Measurements from ENCODE around the gene CHST2.

Gene CHST2

GRCh38 chr3:143123353-143123984, 3.9 kb downstream of the CHST2 start:
- Histone ChIP-seq H3K9ac (ENCODE audit: low read length) (no peak overlapping the region), H3K4me2 (ENCODE audit: low read length) (peak overlapping the region; percentile 25; the same call in 1 of the 2 replicates)

GRCh38 chr3:143124601-143125520, 5.3 kb downstream of the CHST2 start:
- Histone ChIP-seq H3K27me3 (ENCODE audit: insufficient read depth, low read length) (peaks cover 7% of the 10 kb centered on the region; the same call in 1 of the 2 replicates), H3K36me3 (ENCODE audit: insufficient read depth, low read length) (no peaks in the 10 kb centered on the region), H3K9ac (ENCODE audit: low read length) (no peak overlapping the region), H3K4me1 (ENCODE audit: insufficient read depth, low read length, severe bottlenecking) (peaks cover 29% of the 10 kb centered on the region), H2AFZ (ENCODE audit: low read length) (no peak overlapping the region), H3K4me3 (ENCODE audit: low read depth, low read length, poor library complexity, severe bottlenecking) (no peak overlapping the region), H3K9me2 (ENCODE audit: low read depth, low read length) (no peaks in the 10 kb centered on the region), H3K27ac (ENCODE audit: low read depth, low read length, poor library complexity, severe bottlenecking) (no peak overlapping the region), H3K4me2 (ENCODE audit: low read length) (no peak overlapping the region), H4K20me1 (ENCODE audit: insufficient read depth, low read length) (no peaks in the 10 kb centered on the region), H3F3A (ENCODE audit: insufficient read depth, low read length) (no peaks in the 10 kb centered on the region), H3K79me2 (ENCODE audit: insufficient read depth, low read length) (no peaks in the 10 kb centered on the region), H3K9me3 (ENCODE audit: low read length) (no peaks in the 10 kb centered on the region)
- TF ChIP-seq EZH2 (IDR thresholded peaks at IDR 0.05; ENCODE audit: borderline replicate concordance, low read length), result no peak
- no peak for TF ChIP-seq CTCF (IDR thresholded peaks at IDR 0.05; ENCODE audit: low read length)

More at GRCh38 chr3:143123353-143123984, 3.9 kb downstream of the CHST2 start:
- Histone ChIP-seq H3F3A (ENCODE audit: insufficient read depth, low read length) (no peaks in the 10 kb centered on the region), H4K20me1 (ENCODE audit: insufficient read depth, low read length) (no peaks in the 10 kb centered on the region), H3K4me3 (ENCODE audit: low read depth, low read length, poor library complexity, severe bottlenecking) (no peak overlapping the region), H2AFZ (ENCODE audit: low read length) (no peak overlapping the region), H3K27ac (ENCODE audit: low read depth, low read length, poor library complexity, severe bottlenecking) (no peak overlapping the region), H3K36me3 (ENCODE audit: insufficient read depth, low read length) (no peaks in the 10 kb centered on the region), H3K9me3 (ENCODE audit: low read length) (no peaks in the 10 kb centered on the region), H3K27me3 (ENCODE audit: insufficient read depth, low read length) (peaks cover 11% of the 10 kb centered on the region; the same call in 1 of the 2 replicates), H3K79me2 (ENCODE audit: insufficient read depth, low read length) (no peaks in the 10 kb centered on the region), H3K9me2 (ENCODE audit: low read depth, low read length) (no peaks in the 10 kb centered on the region), H3K4me1 (ENCODE audit: insufficient read depth, low read length, severe bottlenecking) (peaks cover 37% of the 10 kb centered on the region)
- TF ChIP-seq EZH2 (IDR thresholded peaks at IDR 0.05; ENCODE audit: borderline replicate concordance, low read length) (no peak), CTCF (IDR thresholded peaks at IDR 0.05; ENCODE audit: low read length) (no peak)

- Histone ChIP-seq H3F3A (ENCODE audit: insufficient read depth, low read length) (no peaks in the 10 kb centered on the region), H2AFZ (ENCODE audit: low read length) (no peak overlapping the region), H3K36me3 (ENCODE audit: insufficient read depth, low read length) (no peaks in the 10 kb centered on the region), H3K9me2 (ENCODE audit: low read depth, low read length) (no peaks in the 10 kb centered on the region), H3K79me2 (ENCODE audit: insufficient read depth, low read length) (no peaks in the 10 kb centered on the region), H3K4me2 (ENCODE audit: low read length) (no peak overlapping the region), H3K9ac (ENCODE audit: low read length) (no peak overlapping the region), H3K4me1 (ENCODE audit: insufficient read depth, low read length, severe bottlenecking) (peaks cover 16% of the 10 kb centered on the region), H3K27me3 (ENCODE audit: insufficient read depth, low read length) (0 out of 2 replicates have a peak, but pooled peaks cover 7% of the 10 kb centered on the region), H3K9me3 (ENCODE audit: low read length) (no peaks in the 10 kb centered on the region), H3K27ac (ENCODE audit: low read depth, low read length, poor library complexity, severe bottlenecking) (no peak overlapping the region), H3K4me3 (ENCODE audit: low read depth, low read length, poor library complexity, severe bottlenecking) (no peak overlapping the region), H4K20me1 (ENCODE audit: insufficient read depth, low read length) (no peaks in the 10 kb centered on the region)
- no peak for TF ChIP-seq EZH2 (IDR thresholded peaks at IDR 0.05; ENCODE audit: borderline replicate concordance, low read length)
- TF ChIP-seq CTCF (IDR thresholded peaks at IDR 0.05; ENCODE audit: low read length), result no peak
These were observed 8.2 kb downstream of the CHST2 start for GRCh38 chr3:143127801-143128200.
